Immature natural killer cell (primary cell): Measurements from ENCODE around the gene TKFC. TPM values are rescaled to one million over a fixed set of nuclear protein-coding genes. Genes with fewer than 3 reads are reported as not detected.

Experiments
- DNase-seq, 3 donors: peaks; one replicate each; pipeline ENCODE4 v3.0.0; 2022; ENCODE audit warnings: mixed read lengths in 1 of 3
- H3K27ac Mint-ChIP-seq, 6 donors: one replicate each; pipeline ENCODE4 v1.8.0; 2020; ENCODE audit warnings: mixed read lengths in 6 of 6, mild to moderate bottlenecking in 5 of 6, inconsistent platforms in 4 of 6, moderate library complexity in 3 of 6
- H3K27me3 Mint-ChIP-seq, 3 donors: one replicate each; pipeline ENCODE4 v1.8.0; 2020 to 2021; ENCODE audit warnings: low read depth in 3 of 3, mild to moderate bottlenecking in 3 of 3, mixed read lengths in 3 of 3, moderate library complexity in 3 of 3, inconsistent platforms in 1 of 3
- H3K36me3 Mint-ChIP-seq, 3 donors: one replicate each; pipeline ENCODE4 v1.8.0; 2020; ENCODE audit warnings: mixed read lengths in 3 of 3, inconsistent platforms in 2 of 3, mild to moderate bottlenecking in 2 of 3
- H3K4me1 Mint-ChIP-seq, 2 donors: one replicate each; pipeline ENCODE4 v1.8.0; 2020; ENCODE audit warnings: inconsistent platforms in 2 of 2, mild to moderate bottlenecking in 2 of 2, mixed read lengths in 2 of 2, moderate library complexity in 1 of 2
- H3K4me3 Mint-ChIP-seq, 5 donors: one replicate each; pipeline ENCODE4 v1.8.0; 2020; ENCODE audit warnings: mild to moderate bottlenecking in 5 of 5, mixed read lengths in 5 of 5, inconsistent platforms in 3 of 5, moderate library complexity in 3 of 5
- H3K9me3 Mint-ChIP-seq, 6 donors: one replicate each; pipeline ENCODE4 v1.8.0; 2020; ENCODE audit warnings: mild to moderate bottlenecking in 6 of 6, mixed read lengths in 6 of 6, inconsistent platforms in 4 of 6, moderate library complexity in 3 of 6
- polyA plus RNA-seq, 3 donors: library from polyadenylated mRNA; unstranded; fragments of 300-500 nt; fragmentation: Illumina TruSeq; gene quantifications; one replicate each; pipeline ENCODE4 v1.2.3, GENCODE V29; 2021

Gene TKFC, protein sequence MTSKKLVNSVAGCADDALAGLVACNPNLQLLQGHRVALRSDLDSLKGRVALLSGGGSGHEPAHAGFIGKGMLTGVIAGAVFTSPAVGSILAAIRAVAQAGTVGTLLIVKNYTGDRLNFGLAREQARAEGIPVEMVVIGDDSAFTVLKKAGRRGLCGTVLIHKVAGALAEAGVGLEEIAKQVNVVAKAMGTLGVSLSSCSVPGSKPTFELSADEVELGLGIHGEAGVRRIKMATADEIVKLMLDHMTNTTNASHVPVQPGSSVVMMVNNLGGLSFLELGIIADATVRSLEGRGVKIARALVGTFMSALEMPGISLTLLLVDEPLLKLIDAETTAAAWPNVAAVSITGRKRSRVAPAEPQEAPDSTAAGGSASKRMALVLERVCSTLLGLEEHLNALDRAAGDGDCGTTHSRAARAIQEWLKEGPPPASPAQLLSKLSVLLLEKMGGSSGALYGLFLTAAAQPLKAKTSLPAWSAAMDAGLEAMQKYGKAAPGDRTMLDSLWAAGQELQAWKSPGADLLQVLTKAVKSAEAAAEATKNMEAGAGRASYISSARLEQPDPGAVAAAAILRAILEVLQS
- polyA plus RNA-seq = 10 to 100 TPM; 35.0 to 38.2 (median 36.2) TPM

DNA sequence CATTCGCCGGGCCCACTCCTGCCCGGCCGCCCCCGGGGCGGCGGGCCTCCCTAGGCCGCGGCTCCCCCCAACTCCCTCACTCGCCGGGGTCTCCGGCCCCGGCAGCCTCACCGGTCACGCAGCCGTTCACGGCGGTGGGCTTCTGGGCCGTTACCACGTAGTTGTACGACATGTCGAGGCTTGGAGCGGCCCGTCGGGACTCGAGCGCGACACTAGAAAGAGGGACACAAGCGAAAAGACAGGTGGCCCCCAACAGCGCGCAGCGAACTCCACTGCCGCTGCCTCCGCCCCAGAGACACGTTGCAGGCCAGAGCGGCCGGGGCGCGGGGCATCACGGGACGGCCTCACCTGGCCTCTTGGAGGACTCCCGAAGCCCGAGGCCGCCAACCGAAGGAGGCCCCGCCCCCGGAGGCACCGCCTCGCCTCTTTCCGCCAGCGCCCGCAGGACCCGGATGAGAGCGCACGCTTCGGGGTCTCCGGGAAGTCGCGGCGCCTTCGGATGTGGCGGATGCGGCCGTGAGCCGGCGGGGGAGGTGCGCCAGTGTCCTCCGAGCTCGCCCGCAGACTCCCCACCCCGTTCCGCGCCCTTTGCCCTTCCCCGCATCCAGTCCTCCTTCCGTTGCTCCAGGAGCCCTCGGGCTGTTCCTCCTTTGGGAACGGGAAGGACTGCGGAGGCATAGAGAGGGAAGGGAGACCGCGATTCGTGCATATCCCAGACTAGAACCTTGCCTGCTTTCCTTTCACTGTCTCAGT lies at the start of gene TKFC, which contains the start of gene DDB1:
TKFC (plus strand) TSS at position 432 of the 753 bp plus-strand sequence. CDS start 1,501 bp downstream, outside the sequence.
DDB1 (minus strand) TSS at position 309 of the 753 bp plus-strand sequence; CDS start at position 172, 137 bp downstream.
- Mint-ChIP-seq H3K9me3 (no peaks in the 10 kb centered on the region), H3K27me3 (peaks cover 0 to 14% (median 12%) of the 10 kb centered on the region in 3 donors), H3K4me1 (peaks cover 45 to 48% of the 10 kb centered on the region in 2 donors), H3K4me3 (peak within 1 kb of the TSS; percentile 93 to 98 (median 96)), H3K27ac (peak within 1 kb of the TSS; percentile 97 to 99 (median 98)), H3K36me3 (peaks cover 0 to 12% (median 5%) of the 10 kb centered on the region in 3 donors)
- peak; percentile 97 to 98 (median 97) for DNase-seq

GRCh38 chr11:61283613-61284012 lies 49.4 kb upstream of the TKFC start:
- Mint-ChIP-seq H3K4me3 (no peak overlapping the region), H3K36me3 (peaks cover 0 to 4% (median 3%) of the 10 kb centered on the region in 3 donors), H3K4me1 (no peaks in the 10 kb centered on the region), H3K27ac (no peak overlapping the region), H3K27me3 (peaks cover 0 to 4% (median 2%) of the 10 kb centered on the region in 3 donors), H3K9me3 (peaks cover 0 to 3% (median 0%) of the 10 kb centered on the region in 6 donors)
- DNase-seq = no peak

- no peak for DNase-seq
- Mint-ChIP-seq H3K4me1 (no peaks in the 10 kb centered on the region), H3K36me3 (peaks cover 0 to 7% (median 4%) of the 10 kb centered on the region in 3 donors), H3K27me3 (peaks cover 3 to 8% (median 4%) of the 10 kb centered on the region in 3 donors), H3K27ac (no peak overlapping the region), H3K4me3 (no peak overlapping the region), H3K9me3 (peaks cover 0 to 3% (median 0%) of the 10 kb centered on the region in 6 donors)
These were observed 45.6 kb upstream of the TKFC start for GRCh38 chr11:61287338-61287977.

DNA sequence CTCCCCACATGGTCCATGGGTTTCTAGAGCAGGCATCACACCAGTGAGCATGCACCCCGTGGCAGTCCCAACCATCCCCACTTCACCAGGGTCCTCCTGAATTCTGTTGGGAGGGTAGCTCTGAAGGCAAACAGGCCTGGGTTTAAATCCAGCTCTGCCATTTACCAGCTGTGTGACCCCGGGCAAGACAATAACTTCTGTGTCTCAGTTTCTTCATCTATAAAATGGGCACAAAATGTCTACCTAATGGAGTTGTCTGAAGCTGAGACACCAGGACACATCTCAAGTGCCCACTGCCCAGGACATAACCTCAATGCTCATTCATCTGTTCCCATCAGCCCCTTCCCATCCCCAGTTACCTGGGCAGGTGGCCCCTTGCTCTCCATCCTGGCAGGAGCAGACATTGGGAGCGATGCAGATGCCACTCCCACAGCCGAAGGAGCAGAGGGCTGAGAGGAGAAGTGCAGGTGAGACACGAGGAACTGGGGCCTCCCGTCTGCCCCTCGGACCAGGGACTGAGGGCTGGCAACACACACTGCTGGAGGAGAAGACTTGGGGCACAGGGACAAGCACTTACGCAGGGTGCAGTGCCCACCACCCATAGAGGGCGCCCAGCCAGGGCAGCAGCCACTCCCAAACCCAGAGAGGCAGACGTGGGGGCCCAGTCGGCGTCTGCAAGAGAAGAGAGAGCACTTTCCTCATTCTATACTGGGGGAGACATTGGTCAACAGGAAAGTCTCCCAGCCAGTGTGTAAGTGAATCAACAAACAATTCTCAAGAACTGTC lies 41.9 kb upstream of the TKFC start:
- H3K4me1 Mint-ChIP-seq = peaks cover 12% of the 10 kb centered on the region in 2 donors
- no peak for DNase-seq
- H3K27ac Mint-ChIP-seq = no peak overlapping the region
- peaks cover 0 to 5% (median 0%) of the 10 kb centered on the region in 3 donors for H3K36me3 Mint-ChIP-seq
- H3K27me3 Mint-ChIP-seq = peaks cover 7 to 16% (median 10%) of the 10 kb centered on the region in 3 donors
- no peak overlapping the region for H3K4me3 Mint-ChIP-seq
- H3K9me3 Mint-ChIP-seq = no peaks in the 10 kb centered on the region

DNA sequence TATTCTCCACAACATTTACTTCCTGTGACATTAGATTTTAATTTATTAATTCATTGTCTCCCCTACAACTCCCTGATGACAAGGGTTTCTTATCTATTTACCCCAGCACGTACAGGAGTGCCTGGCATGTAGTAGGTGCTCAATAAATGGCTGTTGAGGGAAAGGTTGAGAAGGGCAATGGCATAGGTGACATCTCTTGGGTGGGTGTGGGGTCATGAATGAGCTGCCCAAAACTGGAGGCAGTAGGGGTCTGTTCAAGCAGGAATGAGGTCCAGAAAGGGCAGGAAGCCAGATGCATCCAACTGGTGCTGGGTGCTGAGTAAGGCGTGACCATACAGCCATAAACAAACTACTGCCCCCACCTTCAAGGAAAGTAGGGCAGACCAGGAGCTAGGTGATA lies 40.7 kb upstream of the TKFC start:
- H3K27ac Mint-ChIP-seq = no peak overlapping the region
- DNase-seq = no peak
- H3K4me1 Mint-ChIP-seq = peaks cover 17 to 19% of the 10 kb centered on the region in 2 donors
- peak overlapping the region in 4 of 5 donors; percentile 15 to 68 (median 25) for H3K4me3 Mint-ChIP-seq
- peaks cover 8 to 17% (median 9%) of the 10 kb centered on the region in 3 donors for H3K27me3 Mint-ChIP-seq
- H3K36me3 Mint-ChIP-seq = peaks cover 0 to 5% (median 4%) of the 10 kb centered on the region in 3 donors
- H3K9me3 Mint-ChIP-seq = no peaks in the 10 kb centered on the region

DNA sequence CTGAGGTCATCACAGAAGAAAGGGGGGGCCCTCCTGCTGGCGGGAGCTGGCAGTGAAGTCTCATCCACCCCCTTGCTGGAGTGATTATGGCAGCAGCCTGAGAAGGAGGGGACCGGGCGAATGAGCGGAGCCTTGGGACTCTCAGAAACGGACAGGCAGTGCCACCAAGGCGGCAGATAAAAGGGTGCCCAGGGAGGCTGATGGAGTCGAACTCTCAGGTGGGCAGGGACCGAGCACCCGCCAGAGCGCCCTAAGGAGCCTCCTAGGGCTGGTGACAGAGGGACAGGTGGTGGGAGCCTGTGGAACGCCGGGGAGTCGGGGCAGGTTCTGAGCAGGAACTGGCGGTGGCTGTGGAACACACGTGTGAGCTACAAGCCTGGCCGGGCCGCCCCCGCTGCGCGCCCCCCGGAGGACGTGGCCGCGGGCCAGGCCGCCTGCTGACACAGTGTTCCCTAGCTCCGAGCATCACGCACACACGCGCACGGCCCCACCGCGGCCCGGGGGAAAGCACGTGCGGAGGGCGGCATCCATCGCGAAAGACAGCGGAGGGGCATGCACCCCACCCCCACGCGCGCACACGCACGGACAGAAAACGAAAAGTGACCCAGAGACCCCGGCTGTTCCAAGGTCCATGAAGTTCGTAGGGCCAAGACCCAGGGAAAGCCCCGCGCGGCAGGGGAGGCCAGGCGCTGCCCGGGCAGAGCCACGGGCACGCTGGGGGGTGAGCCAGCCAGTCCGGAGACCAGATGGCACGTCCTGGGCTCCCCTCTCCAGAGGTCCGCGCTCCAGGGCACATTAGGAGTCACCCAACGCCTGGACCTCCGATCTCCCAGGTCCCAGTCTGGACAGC lies 38.9 kb upstream of the TKFC start:
- peaks cover 33 to 36% of the 10 kb centered on the region in 2 donors for H3K4me1 Mint-ChIP-seq
- DNase-seq = peak; percentile 3 to 17 (median 9)
- H3K9me3 Mint-ChIP-seq = no peaks in the 10 kb centered on the region
- peak overlapping the region; percentile 74 to 81 (median 79) for H3K4me3 Mint-ChIP-seq
- H3K27me3 Mint-ChIP-seq = peaks cover 9 to 17% (median 9%) of the 10 kb centered on the region in 3 donors
- no peak overlapping the region for H3K27ac Mint-ChIP-seq
- peaks cover 0 to 17% (median 17%) of the 10 kb centered on the region in 3 donors for H3K36me3 Mint-ChIP-seq

GRCh38 chr11:61294717-61295595 lies 38.1 kb upstream of the TKFC start, which contains the start of gene VWCE:
Gene VWCE, minus strand, starts transcription at chr11:61295316. Its CDS starts 279 bp downstream, at chr11:61295037.
- H3K9me3 Mint-ChIP-seq = no peaks in the 10 kb centered on the region
- peaks cover 0 to 18% (median 17%) of the 10 kb centered on the region in 3 donors for H3K36me3 Mint-ChIP-seq
- peak within 1 kb of the TSS in 1 of 6 donors; percentile 46 for H3K27ac Mint-ChIP-seq
- H3K4me1 Mint-ChIP-seq = peaks cover 33 to 38% of the 10 kb centered on the region in 2 donors
- peaks cover 8 to 17% (median 9%) of the 10 kb centered on the region in 3 donors for H3K27me3 Mint-ChIP-seq
- peak within 1 kb of the TSS; percentile 74 to 81 (median 79) for H3K4me3 Mint-ChIP-seq
- peak; percentile 36 to 46 (median 36) for DNase-seq

DNA sequence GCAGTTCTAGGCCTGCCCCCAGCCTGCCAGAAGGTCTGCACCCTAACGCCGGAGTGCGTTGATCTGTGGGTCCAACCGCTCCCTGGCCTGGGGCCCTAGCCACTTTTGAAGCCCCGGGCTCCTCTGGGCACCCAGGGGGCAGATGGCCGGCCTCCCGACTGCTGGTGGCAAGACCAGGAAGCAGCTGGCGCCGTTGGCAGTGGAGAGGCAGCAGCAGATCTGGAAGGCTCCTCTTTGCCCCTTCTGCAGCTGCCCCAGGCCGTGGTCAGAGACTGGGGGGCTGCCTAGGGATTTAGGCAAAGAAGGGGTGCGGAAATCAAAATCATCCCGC lies 37.5 kb upstream of the TKFC start:
- DNase-seq = no peak
- peaks cover 4 to 24% (median 17%) of the 10 kb centered on the region in 3 donors for H3K36me3 Mint-ChIP-seq
- H3K4me1 Mint-ChIP-seq = peaks cover 33 to 38% of the 10 kb centered on the region in 2 donors
- no peak overlapping the region for H3K27ac Mint-ChIP-seq
- H3K27me3 Mint-ChIP-seq = peaks cover 7 to 17% (median 9%) of the 10 kb centered on the region in 3 donors
- H3K9me3 Mint-ChIP-seq = no peaks in the 10 kb centered on the region
- H3K4me3 Mint-ChIP-seq = peak overlapping the region in 4 of 5 donors; percentile 10 to 68 (median 66)

DNA sequence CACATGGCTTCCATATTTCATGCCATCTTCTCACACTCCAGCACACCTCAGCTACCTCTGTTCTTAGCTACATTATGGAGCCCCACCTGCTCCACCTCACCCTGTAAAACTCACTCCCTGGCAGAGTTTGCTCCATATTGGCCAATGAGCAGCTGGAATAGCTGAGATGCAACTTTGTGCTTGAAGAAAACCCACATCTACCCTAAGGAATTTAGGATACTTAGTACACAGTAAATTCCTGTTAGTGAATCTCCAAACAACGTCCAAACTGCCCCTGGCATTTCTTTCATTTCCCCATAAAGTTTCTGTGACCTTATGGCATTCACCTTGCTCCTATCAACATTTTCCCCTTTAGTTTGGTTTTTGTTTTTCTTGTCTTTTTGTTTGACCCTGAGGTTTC lies 35.7 kb upstream of the TKFC start:
- no peak for DNase-seq
- Mint-ChIP-seq H3K36me3 (peaks cover 10 to 42% (median 21%) of the 10 kb centered on the region in 3 donors), H3K4me3 (peak overlapping the region in 4 of 5 donors; percentile 3 to 73 (median 19)), H3K27ac (peak overlapping the region in 5 of 6 donors; percentile 18 to 72 (median 65)), H3K27me3 (peaks cover 7 to 14% (median 9%) of the 10 kb centered on the region in 3 donors), H3K9me3 (no peaks in the 10 kb centered on the region), H3K4me1 (peaks cover 33 to 43% of the 10 kb centered on the region in 2 donors)

GRCh38 chr11:61297746-61298145 lies 35.3 kb upstream of the TKFC start:
- H3K36me3 Mint-ChIP-seq = peaks cover 10 to 44% (median 19%) of the 10 kb centered on the region in 3 donors
- H3K27ac Mint-ChIP-seq = peak overlapping the region; percentile 34 to 76 (median 70)
- H3K4me1 Mint-ChIP-seq = peaks cover 33 to 43% of the 10 kb centered on the region in 2 donors
- DNase-seq = no peak
- H3K27me3 Mint-ChIP-seq = peaks cover 3 to 11% (median 6%) of the 10 kb centered on the region in 3 donors
- no peaks in the 10 kb centered on the region for H3K9me3 Mint-ChIP-seq
- peak overlapping the region in 3 of 5 donors; percentile 3 to 73 (median 33) for H3K4me3 Mint-ChIP-seq
